OCI-LY7 (cell line): ENCODE measurements around the gene COBLL1.

ENCODE experiments used
- CTCF ChIP-seq: fragments of 200-600 bp; sonication (generic); conservative IDR thresholded peaks from 2 replicates; pipeline ENCODE4 v1.5.1; 2014; ENCODE audit warnings: mild to moderate bottlenecking, antibody characterized with exemption, low read length, moderate library complexity, mixed read lengths
- EZH2phosphoT487 ChIP-seq: fragments of 200-600 bp; sonication (generic); IDR thresholded peaks from 2 replicates; pipeline ENCODE4 v1.6.1; 2018; ENCODE audit warnings: low read depth, borderline replicate concordance, mild to moderate bottlenecking, mixed run types, antibody characterized with exemption, low read length, moderate library complexity, mixed read lengths

DNA sequence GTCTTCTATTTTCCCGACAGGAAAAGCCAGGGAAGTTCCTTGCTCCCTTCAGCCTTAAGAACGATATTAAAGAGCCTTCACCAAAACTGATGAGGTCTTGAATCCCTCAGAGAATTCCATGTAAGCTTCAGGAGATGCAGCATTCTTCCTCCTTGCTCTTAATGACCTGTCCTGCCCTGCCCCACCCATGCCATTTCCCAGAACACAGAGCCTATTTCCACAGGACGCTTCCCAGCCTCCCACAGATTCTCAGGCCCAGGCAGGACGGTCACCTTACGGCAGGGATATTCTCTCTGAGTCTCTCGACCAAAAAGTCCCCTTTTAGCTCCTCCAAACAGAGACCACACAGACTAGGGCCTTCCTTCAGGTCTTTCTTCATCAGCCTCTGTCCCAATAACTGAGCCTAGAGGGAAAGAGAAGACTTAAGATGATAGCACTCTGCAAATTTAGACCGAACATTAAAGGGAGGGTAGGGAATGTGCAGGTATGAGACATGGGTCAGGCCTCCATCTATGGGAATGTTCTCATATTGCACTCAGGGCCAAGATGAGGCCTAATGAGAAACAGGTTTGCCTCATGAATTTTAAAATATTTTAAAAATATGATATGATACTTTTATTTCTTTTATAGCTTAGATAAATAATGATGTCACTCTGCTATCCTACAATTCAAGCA lies 62.1 kb downstream of the COBLL1 start:
- no peak for TF ChIP-seq CTCF
- TF ChIP-seq EZH2phosphoT487 = no peak
